NCI-H187 treated with DMSO at 0.1 percent for 48 hours (cell line): ENCODE data around the gene FMN2.
"Not testable (repeated sequence)": the region's sequence is repeated elsewhere in the genome, so short reads cannot be mapped to it uniquely, and the experiment has no call there.

Experiments
- DNase-seq: peaks from one replicate; lab custom pipeline; 2025; lab: John Stamatoyannopoulos, UW

The FMN2 gene

GRCh38 chr1:240312872-240313271 lies 221.2 kb downstream of the FMN2 start:
- DNase-seq = no peak

- no peak for DNase-seq
Observed at GRCh38 chr1:240314845-240315801, 223.4 kb downstream of the FMN2 start.

- no peak for DNase-seq
Observed at GRCh38 chr1:240319998-240320397, 228.3 kb downstream of the FMN2 start.

GRCh38 chr1:240320659-240321058 lies 229.0 kb downstream of the FMN2 start:
- DNase-seq = no peak

GRCh38 chr1:240322943-240323342 lies 231.3 kb downstream of the FMN2 start:
- no peak for DNase-seq

GRCh38 chr1:240328382-240328781 lies 236.7 kb downstream of the FMN2 start:
- DNase-seq = not testable (repeated sequence)

- DNase-seq = no peak
Observed at GRCh38 chr1:240329443-240329842, 237.8 kb downstream of the FMN2 start.

GRCh38 chr1:240332672-240333071 lies 241.0 kb downstream of the FMN2 start:
- no peak for DNase-seq

GRCh38 chr1:240337781-240338180 lies 246.1 kb downstream of the FMN2 start:
- DNase-seq = no peak

GRCh38 chr1:240338837-240339236 lies 247.2 kb downstream of the FMN2 start:
- no peak for DNase-seq

- DNase-seq = no peak
Observed at GRCh38 chr1:240341365-240342250, 249.9 kb downstream of the FMN2 start.

- no peak for DNase-seq
Observed at GRCh38 chr1:240342251-240342625, 250.6 kb downstream of the FMN2 start.

GRCh38 chr1:240343045-240343444 lies 251.4 kb downstream of the FMN2 start:
- DNase-seq = no peak

- no peak for DNase-seq
Observed at GRCh38 chr1:240343966-240344365, 252.3 kb downstream of the FMN2 start.

- DNase-seq = no peak
Observed at GRCh38 chr1:240344918-240345317, 253.2 kb downstream of the FMN2 start.

- no peak for DNase-seq
Observed at GRCh38 chr1:240349695-240350094, 258.0 kb downstream of the FMN2 start.

GRCh38 chr1:240350910-240351331 lies 259.2 kb downstream of the FMN2 start:
- no peak for DNase-seq

- no peak for DNase-seq
Observed at GRCh38 chr1:240351690-240352089, 260.0 kb downstream of the FMN2 start.

- DNase-seq = no peak
Observed at GRCh38 chr1:240352769-240353168, 261.1 kb downstream of the FMN2 start.

- DNase-seq = no peak
Observed at GRCh38 chr1:240356568-240356967, 264.9 kb downstream of the FMN2 start.

- DNase-seq = no peak
Observed at GRCh38 chr1:240362046-240362445, 270.4 kb downstream of the FMN2 start.

GRCh38 chr1:240362826-240363225 lies 271.1 kb downstream of the FMN2 start:
- no peak for DNase-seq

- DNase-seq = no peak
Observed at GRCh38 chr1:240363315-240363714, 271.6 kb downstream of the FMN2 start.
